Endothelial cell of umbilical vein (primary cell): Measurements from ENCODE around the gene ZNF775. TPM values are rescaled to one million over a fixed set of nuclear protein-coding genes. Genes with fewer than 3 reads are reported as not detected.

ENCODE experiments used
- BruUV-seq: library from RNA; stranded (reverse); fragments of 400-500 nt; replicated peaks from 2 replicates; lab custom pipeline; 2021; lab: Mats Ljungman, UMichigan
- CTCF ChIA-PET: fragments of 300-600, 350-600 bp; sonication (Branson Sonifier 250); formaldehyde crosslinking; loops from one replicate; lab custom pipeline; 2021; ENCODE audit warnings: antibody characterized with exemption, inconsistent platforms; lab: Charles Lee
- POLR2A ChIA-PET: fragments of 300-600, 350-600 bp; sonication (Branson Sonifier 250); formaldehyde crosslinking; loops from one replicate; lab custom pipeline; 2021; ENCODE audit warnings: antibody characterized with exemption, inconsistent platforms; lab: Charles Lee
- DNase-seq: peaks from one replicate; pipeline ENCODE4 v3.0.0-alpha.2; 2011; ENCODE audit warnings: low read depth, low spot score
- FAIRE-seq: peaks from 2 replicates; lab custom pipeline; 2011; peaks lifted over from hg19 to GRCh38; lab: Jason Lieb, UNC
- H2AFZ ChIP-seq: 2 replicates; pipeline ENCODE4 v1.6.0; 2012; ENCODE audit warnings: low read depth, low read length, control low read depth, inconsistent platforms
- H3K27ac ChIP-seq: 2 replicates; pipeline ENCODE4 v1.5.1; 2011; ENCODE audit warnings: low read depth, mild to moderate bottlenecking, control low read depth, low read length, moderate library complexity; ENCODE audit not compliant: insufficient read depth
- H3K27me3 ChIP-seq, 2 experiments: 2 replicates each; pipeline versions ENCODE4 v1.6.0 to v1.6.1; 2011; ENCODE audit warnings: low read length in 2 of 2, mixed read lengths in 1 of 2; ENCODE audit not compliant: control insufficient read depth in 2 of 2, insufficient read depth in 2 of 2
- H3K36me3 ChIP-seq, 2 experiments: 2 replicates in 1 of 2; 3 replicates in 1 of 2; pipeline ENCODE4 v1.5.1; 2011; ENCODE audit warnings: low read length in 2 of 2, mild to moderate bottlenecking in 1 of 2, moderate library complexity in 1 of 2; ENCODE audit not compliant: control insufficient read depth in 2 of 2, insufficient read depth in 2 of 2; ENCODE audit errors: extremely low read depth in 1 of 2
- H3K4me1 ChIP-seq: 3 replicates; pipeline ENCODE4 v1.5.1; 2011; ENCODE audit warnings: mild to moderate bottlenecking, low read length; ENCODE audit not compliant: control insufficient read depth, insufficient read depth; ENCODE audit errors: extremely low read depth
- H3K4me2 ChIP-seq: 2 replicates; pipeline ENCODE4 v1.6.1; 2011; ENCODE audit warnings: low read length, control low read depth, mixed read lengths; ENCODE audit not compliant: insufficient read depth
- H3K4me3 ChIP-seq, 3 experiments: fragments of 200-600 bp in 1 of 3; sonication (generic), shearing (Covaris generic) in 1 of 3; replicated peaks in 1 of 3; 2 replicates each; pipeline ENCODE4 v1.5.1; 2011 to 2016; ENCODE audit warnings: control low read depth in 3 of 3, low read length in 3 of 3, mild to moderate bottlenecking in 2 of 3, inconsistent platforms in 1 of 3, low read depth in 1 of 3, moderate library complexity in 1 of 3; ENCODE audit not compliant: insufficient read depth in 1 of 3
- H3K79me2 ChIP-seq: 2 replicates; pipeline ENCODE4 v1.6.0; 2012; ENCODE audit warnings: low read length, inconsistent platforms; ENCODE audit not compliant: control insufficient read depth, insufficient read depth
- H3K9ac ChIP-seq: replicated peaks from 2 replicates; pipeline ENCODE3; 2011; ENCODE audit warnings: low read length, control low read depth; ENCODE audit not compliant: insufficient read depth; ENCODE audit errors: extremely low read depth
- H3K9me1 ChIP-seq: replicated peaks from 3 replicates; pipeline ENCODE4 v1.6.0; 2011; ENCODE audit warnings: mild to moderate bottlenecking, low read length; ENCODE audit not compliant: control insufficient read depth, insufficient read depth; ENCODE audit errors: extremely low read depth
- H3K9me3 ChIP-seq: replicated peaks from 2 replicates; pipeline ENCODE4 v1.5.1; 2012; ENCODE audit warnings: low read length, inconsistent platforms; ENCODE audit not compliant: control insufficient read depth, insufficient read depth
- H4K20me1 ChIP-seq: replicated peaks from 2 replicates; pipeline ENCODE3; 2011; ENCODE audit warnings: mild to moderate bottlenecking, low read length; ENCODE audit not compliant: control insufficient read depth, insufficient read depth; ENCODE audit errors: extremely low read depth
- EZH2 ChIP-seq: IDR thresholded peaks from 2 replicates; pipeline ENCODE4 v1.6.1; 2012; ENCODE audit warnings: borderline replicate concordance, low read depth, mild to moderate bottlenecking, moderate library complexity, low read length, inconsistent platforms; ENCODE audit not compliant: severe bottlenecking
- FOS ChIP-seq: IDR thresholded peaks from 2 replicates; pipeline ENCODE4 v1.6.1; 2011; ENCODE audit warnings: mild to moderate bottlenecking, low read length, moderate library complexity, borderline replicate concordance; ENCODE audit not compliant: insufficient read depth
- GATA2 ChIP-seq: IDR thresholded peaks from 2 replicates; pipeline ENCODE4 v1.7.0; 2011; ENCODE audit warnings: low read depth, mild to moderate bottlenecking, moderate library complexity, mixed read lengths, low read length; ENCODE audit not compliant: insufficient read length, insufficient read depth
- JUN ChIP-seq: IDR thresholded peaks from 2 replicates; pipeline ENCODE4 v1.6.1; 2011; ENCODE audit warnings: borderline replicate concordance, low read depth; ENCODE audit not compliant: insufficient read length, insufficient read depth
- MYC ChIP-seq: IDR thresholded peaks from one replicate; pipeline ENCODE4 v1.6.1; 2011; ENCODE audit warnings: mild to moderate bottlenecking, low read depth, low read length
- POLR2A ChIP-seq: IDR thresholded peaks from 2 replicates; pipeline ENCODE4 v1.6.1; 2012; ENCODE audit warnings: low read depth, mild to moderate bottlenecking, control low read depth, low read length
- POLR2AphosphoS5 ChIP-seq: IDR thresholded peaks from 2 replicates; pipeline ENCODE4 v1.6.1; 2012; ENCODE audit warnings: low read depth, mild to moderate bottlenecking, control low read depth, low read length, moderate library complexity; ENCODE audit not compliant: insufficient read depth
- dilution Hi-C: fragments of 300-500 bp; cut with MboI; formaldehyde crosslinking; loops from one replicate; pipeline ENCODE4 v1.15.0; 2019; ENCODE audit warnings: low sequenced_read_pairs; ENCODE audit not compliant: extremely low pct_ligation_motif_present
- intact Hi-C: fragments of 100-400 bp; cut with micrococcal nuclease; formaldehyde crosslinking; loops from one replicate; pipeline ENCODE4 v1.10.0; 2022
- polyA plus RNA-seq, 4 experiments: library from polyadenylated mRNA; depleted of rRNA in 3 of 4; stranded (reverse) in 3 of 4; unstranded in 1 of 4; fragments of >200 nt; gene quantifications; 2 replicates each; pipeline versions ENCODE4 v1.2.1 to v1.2.3, GENCODE V29; 2011 to 2012; ENCODE audit warnings: missing spikeins in 1 of 4
- total RNA-seq: library from RNA; stranded (reverse); gene quantifications from 2 replicates; pipeline ENCODE4 v1.2.3, GENCODE V29; 2021
- TF ChIP-seq, protein P1 (sequence below), 2 donors: IDR thresholded peaks; 1 replicate in 1 of 2; 2 replicates in 1 of 2; pipeline ENCODE4 v1.5.1; 2011; ENCODE audit warnings: low read length in 2 of 2, mild to moderate bottlenecking in 2 of 2, moderate library complexity in 2 of 2, control low read depth in 1 of 2, inconsistent platforms in 1 of 2, low read depth in 1 of 2; ENCODE audit not compliant: insufficient read depth in 1 of 2; ENCODE audit errors: extremely low read depth in 1 of 2
- TF ChIP-seq, protein P2 (sequence below): IDR thresholded peaks from 2 replicates; pipeline ENCODE4 v1.6.1; 2011; ENCODE audit not compliant: insufficient read depth, insufficient read length

ZNF775 gene
- total and polyA plus RNA-seq, 2 donors (not counting 3 experiments of a cell fraction or from before 2014, with no cell fraction given) = 5.8 to 8.3 TPM

DNA sequence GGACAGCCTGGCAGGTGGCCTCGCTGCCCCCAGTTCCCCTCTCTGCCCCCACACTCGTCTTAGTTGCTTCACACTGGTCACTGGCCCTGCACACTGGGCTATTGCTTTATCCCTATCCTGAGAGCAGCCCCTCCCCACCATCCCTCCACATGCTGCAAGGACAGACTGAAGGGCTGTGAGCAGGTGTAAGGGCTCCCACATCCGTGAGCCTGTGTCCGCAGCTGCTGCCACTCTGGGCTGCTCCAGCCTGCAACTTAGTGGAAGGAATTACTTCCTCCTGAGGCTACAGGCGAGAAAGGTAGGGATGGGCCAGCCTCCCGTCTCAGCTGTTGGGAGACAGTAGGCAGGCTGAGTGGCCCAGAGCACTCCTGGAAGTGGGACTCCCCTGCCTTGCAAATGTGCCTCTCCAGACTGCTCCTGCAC, 41.5 kb upstream of the ZNF775 start:
- no peak overlapping the region for H3K27ac ChIP-seq
- no peak overlapping the region for H2AFZ ChIP-seq
- no peaks in the 10 kb centered on the region for H3K36me3 ChIP-seq
- no peaks in the 10 kb centered on the region for H3K79me2 ChIP-seq
- dilution Hi-C loops (no loop called here), intact Hi-C loops (no loop called here)
- no TSS peak for BruUV-seq
- H3K9me3 ChIP-seq = no peaks in the 10 kb centered on the region
- peaks cover 20 to 24% of the 10 kb centered on the region in 2 experiments for H3K27me3 ChIP-seq
- H4K20me1 ChIP-seq = no peaks in the 10 kb centered on the region
- CTCF ChIA-PET = no interaction called here
- no peak overlapping the region for H3K9ac ChIP-seq
- FAIRE-seq (no peak), DNase-seq (no peak)
- no peaks in the 10 kb centered on the region for H3K9me1 ChIP-seq
- H3K4me3 ChIP-seq = no peak overlapping the region
- TF ChIP-seq EZH2 = no peak
- no peak for TF ChIP-seq POLR2A
- TF ChIP-seq MYC = no peak
- no peak for TF ChIP-seq FOS
- TF ChIP-seq, protein P1, sequence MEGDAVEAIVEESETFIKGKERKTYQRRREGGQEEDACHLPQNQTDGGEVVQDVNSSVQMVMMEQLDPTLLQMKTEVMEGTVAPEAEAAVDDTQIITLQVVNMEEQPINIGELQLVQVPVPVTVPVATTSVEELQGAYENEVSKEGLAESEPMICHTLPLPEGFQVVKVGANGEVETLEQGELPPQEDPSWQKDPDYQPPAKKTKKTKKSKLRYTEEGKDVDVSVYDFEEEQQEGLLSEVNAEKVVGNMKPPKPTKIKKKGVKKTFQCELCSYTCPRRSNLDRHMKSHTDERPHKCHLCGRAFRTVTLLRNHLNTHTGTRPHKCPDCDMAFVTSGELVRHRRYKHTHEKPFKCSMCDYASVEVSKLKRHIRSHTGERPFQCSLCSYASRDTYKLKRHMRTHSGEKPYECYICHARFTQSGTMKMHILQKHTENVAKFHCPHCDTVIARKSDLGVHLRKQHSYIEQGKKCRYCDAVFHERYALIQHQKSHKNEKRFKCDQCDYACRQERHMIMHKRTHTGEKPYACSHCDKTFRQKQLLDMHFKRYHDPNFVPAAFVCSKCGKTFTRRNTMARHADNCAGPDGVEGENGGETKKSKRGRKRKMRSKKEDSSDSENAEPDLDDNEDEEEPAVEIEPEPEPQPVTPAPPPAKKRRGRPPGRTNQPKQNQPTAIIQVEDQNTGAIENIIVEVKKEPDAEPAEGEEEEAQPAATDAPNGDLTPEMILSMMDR (IDR thresholded peaks at IDR 0.05; ENCODE audit: extremely low read depth in 1 of 2, insufficient read depth in 1 of 2, low read depth in 1 of 2, low read length in 2 of 2) = no peak
- TF ChIP-seq POLR2AphosphoS5 = no peak
- TF ChIP-seq, protein P2, sequence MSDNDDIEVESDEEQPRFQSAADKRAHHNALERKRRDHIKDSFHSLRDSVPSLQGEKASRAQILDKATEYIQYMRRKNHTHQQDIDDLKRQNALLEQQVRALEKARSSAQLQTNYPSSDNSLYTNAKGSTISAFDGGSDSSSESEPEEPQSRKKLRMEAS = no peak
- no peak for TF ChIP-seq JUN
- TF ChIP-seq GATA2 = no peak
- H3K4me1 ChIP-seq = no peaks in the 10 kb centered on the region
- POLR2A ChIA-PET = no interaction called here
- H3K4me2 ChIP-seq = no peak overlapping the region
